ENCODE data around the gene INPP1.

INPP1 gene

GRCh38 chr2:190303647-190304046, 39.7 kb upstream of the INPP1 start:
- TF ChIP-seq EZH2 (optimal IDR thresholded peaks at IDR 0.05; ENCODE audit: low read depth, low read length) (no peak), EZH2phosphoT487 (IDR thresholded peaks at IDR 0.05; ENCODE audit: low read length) (no peak), CTCF (IDR thresholded peaks at IDR 0.05; ENCODE audit: low read length) (no peak)
- no peaks in the 10 kb centered on the region for H3F3A ChIP-seq (ENCODE audit: insufficient read depth, low read length)
- no peaks in the 10 kb centered on the region for H3K27me3 ChIP-seq (replicated peaks; ENCODE audit: insufficient read depth, low read length)
- H3K9ac ChIP-seq (ENCODE audit: low read length): no peak overlapping the region
- no peak overlapping the region for H2AFZ ChIP-seq (ENCODE audit: low read length)
- H3K4me2 ChIP-seq (ENCODE audit: low read depth, low read length): no peak overlapping the region
- no peaks in the 10 kb centered on the region for H4K20me1 ChIP-seq (ENCODE audit: insufficient read depth, low read length)
- no peak for DNase-seq
- H3K4me3 ChIP-seq (ENCODE audit: low read length): no peak overlapping the region
- H3K4me1 ChIP-seq (ENCODE audit: low read length): no peaks in the 10 kb centered on the region
- H3K36me3 ChIP-seq (replicated peaks; ENCODE audit: insufficient read depth, low read length): no peaks in the 10 kb centered on the region
- H3K27ac ChIP-seq (ENCODE audit: low read length): no peak overlapping the region
- no peaks in the 10 kb centered on the region for H3K79me2 ChIP-seq (ENCODE audit: low read length)
- H3K9me2 ChIP-seq (replicated peaks; ENCODE audit: insufficient read depth, low read length): no peaks in the 10 kb centered on the region
- H3K9me3 ChIP-seq (replicated peaks; ENCODE audit: insufficient read depth, low read length): no peaks in the 10 kb centered on the region

GRCh38 chr2:190304404-190304803, 39.0 kb upstream of the INPP1 start:
- Histone ChIP-seq H3K79me2 (ENCODE audit: low read length) (no peaks in the 10 kb centered on the region), H2AFZ (ENCODE audit: low read length) (no peak overlapping the region), H3K4me2 (ENCODE audit: low read depth, low read length) (no peak overlapping the region), H3K36me3 (replicated peaks; ENCODE audit: insufficient read depth, low read length) (no peaks in the 10 kb centered on the region), H3K9me3 (replicated peaks; ENCODE audit: insufficient read depth, low read length) (no peaks in the 10 kb centered on the region), H3K4me1 (ENCODE audit: low read length) (no peaks in the 10 kb centered on the region), H3K27ac (ENCODE audit: low read length) (no peak overlapping the region), H3K27me3 (replicated peaks; ENCODE audit: insufficient read depth, low read length) (no peaks in the 10 kb centered on the region), H3F3A (ENCODE audit: insufficient read depth, low read length) (no peaks in the 10 kb centered on the region), H3K9ac (ENCODE audit: low read length) (no peak overlapping the region), H3K4me3 (ENCODE audit: low read length) (no peak overlapping the region), H3K9me2 (replicated peaks; ENCODE audit: insufficient read depth, low read length) (no peaks in the 10 kb centered on the region), H4K20me1 (ENCODE audit: insufficient read depth, low read length) (no peaks in the 10 kb centered on the region)
- TF ChIP-seq EZH2 (optimal IDR thresholded peaks at IDR 0.05; ENCODE audit: low read depth, low read length) (no peak), CTCF (IDR thresholded peaks at IDR 0.05; ENCODE audit: low read length) (no peak), EZH2phosphoT487 (IDR thresholded peaks at IDR 0.05; ENCODE audit: low read length) (no peak)
- DNase-seq: no peak

GRCh38 chr2:190308031-190308430, 35.4 kb upstream of the INPP1 start:
- Histone ChIP-seq H3K4me3 (ENCODE audit: low read length) (no peak overlapping the region), H3K27me3 (replicated peaks; ENCODE audit: insufficient read depth, low read length) (no peaks in the 10 kb centered on the region), H3K9me3 (replicated peaks; ENCODE audit: insufficient read depth, low read length) (no peaks in the 10 kb centered on the region), H3K79me2 (ENCODE audit: low read length) (peaks cover 7% of the 10 kb centered on the region; the same call in 1 of the 2 replicates), H3K36me3 (replicated peaks; ENCODE audit: insufficient read depth, low read length) (no peaks in the 10 kb centered on the region), H3K9me2 (replicated peaks; ENCODE audit: insufficient read depth, low read length) (no peaks in the 10 kb centered on the region), H3K9ac (ENCODE audit: low read length) (no peak overlapping the region), H3K4me1 (ENCODE audit: low read length) (no peaks in the 10 kb centered on the region), H3F3A (ENCODE audit: insufficient read depth, low read length) (no peaks in the 10 kb centered on the region), H2AFZ (ENCODE audit: low read length) (no peak overlapping the region), H4K20me1 (ENCODE audit: insufficient read depth, low read length) (no peaks in the 10 kb centered on the region), H3K27ac (ENCODE audit: low read length) (no peak overlapping the region), H3K4me2 (ENCODE audit: low read depth, low read length) (no peak overlapping the region)
- TF ChIP-seq EZH2 (optimal IDR thresholded peaks at IDR 0.05; ENCODE audit: low read depth, low read length) (no peak), CTCF (IDR thresholded peaks at IDR 0.05; ENCODE audit: low read length) (no peak), EZH2phosphoT487 (IDR thresholded peaks at IDR 0.05; ENCODE audit: low read length) (no peak)
- DNase-seq: no peak

All from MM.1S (cell line).